ENCODE results near the gene CDR2L. TPM values are rescaled to one million over a fixed set of nuclear protein-coding genes. Genes with fewer than 3 reads are reported as not detected.
A peak's percentile ranks its signal among the peaks of the same experiment; 100 is the strongest.

CDR2L gene
- total RNA-seq, 2 experiments from 2014 or later: 0.11 to 0.14 TPM

DNA sequence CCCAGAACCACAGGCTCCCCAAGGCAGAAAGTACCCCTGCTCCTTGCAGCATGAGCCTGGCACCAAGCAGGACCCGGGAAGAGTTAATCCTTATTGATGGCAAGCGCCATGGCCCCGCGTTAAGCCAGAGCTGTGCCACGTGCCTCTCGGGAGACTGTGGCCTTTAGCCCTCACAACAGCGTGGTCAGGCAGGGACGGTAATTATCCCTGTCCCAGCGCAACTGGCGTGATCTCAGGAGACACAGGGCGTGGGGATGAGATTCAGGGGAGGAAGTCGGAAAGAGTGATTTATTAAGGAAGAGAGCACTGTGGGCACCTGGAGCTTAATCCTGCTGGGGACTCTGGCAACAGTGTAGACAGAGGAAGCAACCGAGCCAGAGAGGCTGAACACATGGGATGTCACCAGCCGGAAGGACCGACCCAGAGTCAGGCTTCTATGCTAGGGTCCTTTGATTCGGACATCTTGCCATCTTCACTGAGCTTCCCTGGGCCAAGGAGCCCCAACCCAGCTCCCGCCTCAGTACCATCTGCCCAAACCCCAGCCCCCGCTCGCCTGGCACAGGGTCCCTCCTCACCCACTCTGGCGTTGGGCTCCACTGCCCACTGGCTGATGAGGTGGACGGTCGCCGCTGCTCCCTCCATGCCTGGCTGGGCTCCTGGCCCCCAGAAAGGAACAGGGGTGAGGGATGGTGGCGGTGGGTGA is 34.9 kb upstream of the CDR2L start:
- Mint-ChIP-seq H3K4me1 (no peaks in the 10 kb centered on the region), H3K36me3 (no peaks in the 10 kb centered on the region), H3K4me3 (no peak overlapping the region), H3K9me3 (no peaks in the 10 kb centered on the region), H3K27ac (no peak overlapping the region), H3K27me3 (no peaks in the 10 kb centered on the region)
- no peak for ATAC-seq (ENCODE audit: low read depth)
- DNase-seq: no peak
- POLR2A ChIA-PET: no interaction called here

DNA sequence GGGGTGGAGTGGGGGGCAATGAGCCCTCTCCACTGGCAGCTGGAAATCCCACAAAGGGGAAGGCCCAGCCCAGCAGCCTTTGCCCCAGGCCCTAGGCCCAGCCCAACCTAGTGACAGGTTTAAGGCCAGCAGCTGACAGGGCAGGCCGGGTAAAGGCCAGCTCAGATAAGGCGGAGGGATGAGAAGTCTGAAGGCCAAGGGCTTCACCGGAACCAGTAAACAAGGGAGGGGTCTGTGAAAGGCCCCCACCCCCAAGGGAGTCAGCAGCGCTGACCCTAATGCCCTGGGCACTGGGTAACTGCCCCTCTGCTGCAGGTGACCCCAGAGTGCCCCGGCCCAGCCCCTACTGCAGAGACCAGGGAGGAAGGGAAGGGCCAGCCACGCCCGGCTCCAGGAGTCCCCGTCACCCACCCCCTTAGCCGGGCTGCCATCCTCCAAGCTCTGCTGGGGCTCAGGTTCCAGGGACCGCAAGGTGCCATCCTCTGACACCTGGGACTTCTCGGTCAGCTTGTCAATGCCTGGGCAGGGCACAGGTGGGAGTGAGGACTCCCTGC is 34.2 kb upstream of the CDR2L start:
- POLR2A ChIA-PET: no interaction called here
- H3K4me1 Mint-ChIP-seq: no peaks in the 10 kb centered on the region
- ATAC-seq (ENCODE audit: low read depth) (no peak), DNase-seq (no peak)
- no peak overlapping the region for H3K4me3 Mint-ChIP-seq
- no peaks in the 10 kb centered on the region for H3K9me3 Mint-ChIP-seq
- no peak overlapping the region for H3K27ac Mint-ChIP-seq
- no peaks in the 10 kb centered on the region for H3K27me3 Mint-ChIP-seq
- no peaks in the 10 kb centered on the region for H3K36me3 Mint-ChIP-seq

GRCh38 chr17:74954115-74954514 is 33.3 kb upstream of the CDR2L start:
- Mint-ChIP-seq H3K4me1 (no peaks in the 10 kb centered on the region), H3K36me3 (no peaks in the 10 kb centered on the region)
- no peak for DNase-seq

DNA sequence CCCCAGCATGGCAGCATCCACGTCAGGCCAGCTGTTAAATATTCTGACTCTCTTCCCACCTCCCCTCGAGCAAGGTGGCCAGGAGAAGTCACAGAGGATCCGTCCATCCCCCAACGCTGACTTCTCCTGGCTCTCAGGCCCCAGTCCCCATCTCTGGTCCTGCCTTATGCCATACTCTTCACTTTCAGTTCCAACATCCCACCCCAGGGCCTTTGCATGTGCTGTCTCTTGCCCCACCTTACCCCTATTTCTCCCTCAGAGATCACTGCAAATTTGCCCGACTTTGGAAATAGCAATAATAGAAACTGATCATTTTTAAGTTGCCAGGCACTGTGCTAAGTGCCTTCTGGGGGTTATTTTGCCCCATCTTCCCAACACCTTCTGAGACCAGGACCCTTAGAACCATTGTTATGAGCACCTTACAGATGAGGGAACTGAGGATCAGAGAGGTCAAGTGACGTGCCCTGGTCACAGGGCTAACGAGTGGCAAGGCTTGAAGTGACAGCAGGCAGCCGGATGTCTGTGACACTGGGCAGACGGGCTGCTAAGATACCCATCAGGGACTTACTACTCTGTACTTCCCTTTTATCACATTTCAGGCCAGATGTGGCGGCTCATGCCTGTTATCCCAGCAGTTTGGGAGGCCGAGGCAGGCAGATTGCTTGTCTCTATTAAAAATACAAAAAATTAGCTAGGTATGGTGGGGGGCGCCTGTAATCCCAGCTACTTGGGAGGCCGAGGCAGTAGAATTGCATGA is 32.6 kb upstream of the CDR2L start:
- DNase-seq (no peak), ATAC-seq (ENCODE audit: low read depth) (no peak)
- no peaks in the 10 kb centered on the region for H3K27me3 Mint-ChIP-seq
- H3K27ac Mint-ChIP-seq: no peak overlapping the region
- H3K36me3 Mint-ChIP-seq: no peaks in the 10 kb centered on the region
- H3K4me3 Mint-ChIP-seq: no peak overlapping the region
- POLR2A ChIA-PET: no interaction called here
- H3K4me1 Mint-ChIP-seq: no peaks in the 10 kb centered on the region
- no peaks in the 10 kb centered on the region for H3K9me3 Mint-ChIP-seq

More at GRCh38 chr17:74954115-74954514, 33.3 kb upstream of the CDR2L start:
- Mint-ChIP-seq H3K27me3 (no peaks in the 10 kb centered on the region), H3K9me3 (no peaks in the 10 kb centered on the region), H3K4me3 (no peak overlapping the region), H3K27ac (no peak overlapping the region)
- no peak for ATAC-seq (ENCODE audit: low read depth)
- POLR2A ChIA-PET: no interaction called here

GRCh38 chr17:74956093-74956492 is 31.3 kb upstream of the CDR2L start:
- H3K4me3 Mint-ChIP-seq: no peak overlapping the region
- no peaks in the 10 kb centered on the region for H3K27me3 Mint-ChIP-seq
- POLR2A ChIA-PET: no interaction called here
- peaks cover 2% of the 10 kb centered on the region for H3K4me1 Mint-ChIP-seq
- DNase-seq (no peak), ATAC-seq (ENCODE audit: low read depth) (no peak)
- H3K27ac Mint-ChIP-seq: no peak overlapping the region
- no peaks in the 10 kb centered on the region for H3K9me3 Mint-ChIP-seq
- no peaks in the 10 kb centered on the region for H3K36me3 Mint-ChIP-seq

DNA sequence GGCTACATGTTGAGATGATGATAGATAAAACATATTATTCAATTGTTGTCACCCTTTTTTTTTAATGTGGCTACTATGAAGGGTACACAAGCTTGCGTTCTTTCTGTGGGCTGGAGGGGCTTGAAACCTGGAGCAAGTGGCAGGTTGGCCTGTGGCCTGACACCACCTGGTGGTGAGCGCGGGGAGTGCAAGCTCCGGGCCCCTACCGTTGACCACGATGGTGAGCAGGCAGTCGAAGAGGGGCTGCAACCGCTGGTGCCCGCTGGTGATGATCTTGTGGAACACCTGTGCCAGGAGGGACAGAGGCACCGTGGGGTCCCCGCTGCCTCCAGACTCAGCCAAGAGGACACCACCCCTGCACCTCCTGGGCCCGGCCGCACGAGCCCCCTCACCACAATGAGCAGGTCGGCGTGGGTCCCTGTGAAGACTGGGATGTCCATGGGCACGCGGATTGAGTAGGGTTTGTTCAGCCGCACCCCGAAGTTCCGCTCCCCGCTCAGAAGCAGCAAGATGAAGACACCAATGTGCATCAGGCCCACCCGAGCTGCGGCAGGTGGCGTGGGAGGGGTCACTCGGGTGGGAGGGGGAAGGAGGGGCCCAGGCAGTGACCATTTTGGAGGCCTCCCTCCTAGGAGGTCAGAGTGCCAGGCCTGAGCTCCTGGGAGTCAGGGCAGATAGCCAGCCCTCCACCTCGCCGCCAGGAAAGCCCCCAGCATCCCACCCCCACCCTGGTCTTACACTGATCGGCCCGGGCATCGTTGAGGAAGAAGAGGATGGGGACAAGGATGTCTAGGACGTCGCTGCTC is 29.3 kb upstream of the CDR2L start:
- Mint-ChIP-seq H3K9me3 (no peaks in the 10 kb centered on the region), H3K27me3 (no peaks in the 10 kb centered on the region), H3K4me3 (no peak overlapping the region), H3K27ac (no peak overlapping the region), H3K36me3 (no peaks in the 10 kb centered on the region), H3K4me1 (peaks cover 5% of the 10 kb centered on the region)
- DNase-seq: peak; percentile 88
- POLR2A ChIA-PET: no interaction called here
- ATAC-seq (ENCODE audit: low read depth): peak; percentile 53

GRCh38 chr17:74959826-74960515 is 27.5 kb upstream of the CDR2L start:
- Mint-ChIP-seq H3K27me3 (peaks cover under 1% of the 10 kb centered on the region), H3K36me3 (no peaks in the 10 kb centered on the region), H3K4me3 (no peak overlapping the region), H3K9me3 (no peaks in the 10 kb centered on the region), H3K27ac (no peak overlapping the region), H3K4me1 (peaks cover 5% of the 10 kb centered on the region)
- DNase-seq (no peak), ATAC-seq (ENCODE audit: low read depth) (no peak)
- POLR2A ChIA-PET: interaction anchor here (0.9 to 2.0 kb wide), 2 partner anchors 74 to 151 kb away, joined by 6 to 7 read pairs; no protein-coding TSS in a partner anchor

- Mint-ChIP-seq H3K4me3 (no peak overlapping the region), H3K9me3 (no peaks in the 10 kb centered on the region), H3K27me3 (peaks cover 4% of the 10 kb centered on the region), H3K27ac (no peak overlapping the region), H3K36me3 (no peaks in the 10 kb centered on the region), H3K4me1 (peaks cover 5% of the 10 kb centered on the region)
- DNase-seq (peak; percentile 63), ATAC-seq (ENCODE audit: low read depth) (peak; percentile 35)
- POLR2A ChIA-PET: interaction anchor here (0.9 to 2.0 kb wide), 7 partner anchors 27 to 241 kb away, joined by 3 to 18 read pairs (median 6); partner anchors contain the start of genes ARMC7, CDR2L and MRPL58
These were observed 26.7 kb upstream of the CDR2L start for GRCh38 chr17:74960570-74961342.

- POLR2A ChIA-PET: interaction anchor here (0.5 to 2.0 kb wide), 9 partner anchors 11 to 309 kb away, joined by 3 to 18 read pairs (median 4); partner anchors contain the start of genes ARMC7, CDR2L, HID1 and MIF4GD
- Mint-ChIP-seq H3K4me3 (peak overlapping the region; percentile 17), H3K9me3 (no peaks in the 10 kb centered on the region), H3K4me1 (peaks cover 7% of the 10 kb centered on the region), H3K36me3 (no peaks in the 10 kb centered on the region), H3K27ac (no peak overlapping the region), H3K27me3 (peaks cover 4% of the 10 kb centered on the region)
- ATAC-seq (ENCODE audit: low read depth) (peak; percentile 73), DNase-seq (peak; percentile 83)
These were observed 25.6 kb upstream of the CDR2L start for GRCh38 chr17:74961657-74962350.

GRCh38 chr17:74962622-74963394 is 24.6 kb upstream of the CDR2L start:
- Mint-ChIP-seq H3K27ac (no peak overlapping the region), H3K4me3 (no peak overlapping the region)

DNA sequence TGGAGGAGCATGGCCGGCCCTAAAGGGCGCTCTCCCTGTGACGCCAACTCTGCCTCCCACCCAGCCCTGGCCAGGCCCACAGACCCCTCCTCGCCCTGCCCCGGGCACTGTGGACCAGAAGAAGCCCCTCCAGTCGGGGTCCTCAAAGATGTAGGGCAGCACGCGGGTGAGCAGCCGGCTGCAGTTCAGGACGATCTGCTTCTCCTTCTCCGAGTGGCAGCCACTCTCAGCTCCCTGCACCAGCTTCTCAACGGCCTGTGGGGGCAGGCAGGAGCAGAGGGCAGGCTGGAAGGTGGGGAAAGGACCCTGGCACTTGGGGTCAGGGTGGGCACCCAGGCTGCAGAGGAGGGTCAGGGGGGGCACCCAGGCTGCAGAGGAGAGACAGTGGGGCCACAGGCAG is 23.8 kb upstream of the CDR2L start:
- Mint-ChIP-seq H3K9me3 (no peaks in the 10 kb centered on the region), H3K27ac (no peak overlapping the region), H3K36me3 (no peaks in the 10 kb centered on the region), H3K4me1 (peaks cover 7% of the 10 kb centered on the region), H3K27me3 (peaks cover 5% of the 10 kb centered on the region), H3K4me3 (no peak overlapping the region)
- POLR2A ChIA-PET: no interaction called here
- ATAC-seq (ENCODE audit: low read depth): no peak
- DNase-seq: no peak

More at GRCh38 chr17:74962622-74963394, 24.6 kb upstream of the CDR2L start:
- no peaks in the 10 kb centered on the region for H3K9me3 Mint-ChIP-seq
- no peak for ATAC-seq (ENCODE audit: low read depth)
- H3K27me3 Mint-ChIP-seq: peaks cover 4% of the 10 kb centered on the region
- POLR2A ChIA-PET: interaction anchor here (1.1 to 2.0 kb wide), 2 partner anchors 50 to 308 kb away, joined by 4 to 18 read pairs; partner anchors contain the start of genes MIF4GD and MRPL58
- DNase-seq: no peak
- H3K4me1 Mint-ChIP-seq: peaks cover 7% of the 10 kb centered on the region
- no peaks in the 10 kb centered on the region for H3K36me3 Mint-ChIP-seq
